PC-3 (cell line): ENCODE results near the gene NALCN. TPM values are rescaled to one million over a fixed set of nuclear protein-coding genes. Genes with fewer than 3 reads are reported as not detected.

Experiments used
- ATAC-seq: fragments of 200-7000 bp; cut with Tn5 transposase; 2 replicates; pipeline ENCODE4 v1.9.1; 2020; ENCODE audit warnings: mild to moderate bottlenecking, moderate library complexity
- BruUV-seq: library from RNA; stranded (reverse); fragments of 400-500 nt; replicated peaks from 2 replicates; lab custom pipeline; 2021; lab: Mats Ljungman, UMichigan
- CTCF ChIA-PET: fragments of 300-600 bp; sonication (Branson Sonifier 250); formaldehyde crosslinking; loops from one replicate; lab custom pipeline; 2022; ENCODE audit warnings: antibody characterized with exemption; lab: Charles Lee
- POLR2A ChIA-PET: fragments of 300-600 bp; sonication (Branson Sonifier 250); formaldehyde crosslinking; loops from one replicate; lab custom pipeline; 2022; ENCODE audit warnings: antibody characterized with exemption; ENCODE audit not compliant: unreplicated experiment; lab: Charles Lee
- DNase-seq: peaks from one replicate; pipeline ENCODE4 v3.0.0-alpha.2; 2015
- H2AFZ ChIP-seq: fragments of 300-600 bp; sonication (generic); 2 replicates; pipeline ENCODE4 v1.6.0; 2016; ENCODE audit warnings: antibody characterized with exemption, low read length
- H3F3A ChIP-seq: fragments of 300-600 bp; sonication (generic); one replicate; pipeline ENCODE4 v1.6.0; 2017; ENCODE audit warnings: antibody characterized with exemption, low read length, control low read depth, mild to moderate bottlenecking; ENCODE audit not compliant: unreplicated experiment
- H3K27ac ChIP-seq: fragments of 300-600 bp; sonication (generic); 2 replicates; pipeline ENCODE4 v1.5.1; 2016; ENCODE audit warnings: mild to moderate bottlenecking, low read length
- H3K27me3 ChIP-seq: fragments of 300-600 bp; sonication (generic); 2 replicates; pipeline ENCODE4 v1.6.1; 2016; ENCODE audit warnings: low read length, mixed read lengths
- H3K36me3 ChIP-seq: fragments of 300-600 bp; sonication (generic); 2 replicates; pipeline ENCODE4 v1.6.1; 2016; ENCODE audit warnings: low read depth, mixed run types, low read length, mixed read lengths
- H3K4me1 ChIP-seq: fragments of 300-600 bp; sonication (generic); 2 replicates; pipeline ENCODE4 v1.5.1; 2016; ENCODE audit warnings: low read length; ENCODE audit not compliant: insufficient read depth
- H3K4me2 ChIP-seq: fragments of 300-600 bp; sonication (generic); 2 replicates; pipeline ENCODE4 v1.6.0; 2016; ENCODE audit warnings: low read length
- H3K4me3 ChIP-seq: fragments of 300-600 bp; sonication (generic); 2 replicates; pipeline ENCODE4 v1.5.1; 2016; ENCODE audit warnings: mild to moderate bottlenecking, low read length, mixed read lengths
- H3K79me2 ChIP-seq: fragments of 300-600 bp; sonication (generic); 2 replicates; pipeline ENCODE4 v1.6.1; 2017; ENCODE audit warnings: low read length, mixed read lengths
- H3K9ac ChIP-seq: fragments of 300-600 bp; sonication (generic); 2 replicates; pipeline ENCODE4 v1.6.0; 2016; ENCODE audit warnings: mild to moderate bottlenecking, low read length
- H3K9me2 ChIP-seq: fragments of 300-600 bp; sonication (generic); replicated peaks from 2 replicates; pipeline ENCODE4 v1.6.1; 2016; ENCODE audit warnings: mixed run types, low read length, mixed read lengths
- H3K9me3 ChIP-seq: fragments of 300-600 bp; sonication (generic); 2 replicates; pipeline ENCODE4 v1.6.1; 2016; ENCODE audit warnings: low read length, mixed read lengths
- H4K20me1 ChIP-seq: fragments of 300-600 bp; sonication (generic); 2 replicates; pipeline ENCODE4 v1.6.1; 2016; ENCODE audit warnings: low read length, mixed read lengths
- CTCF ChIP-seq: fragments of 300-600 bp; sonication (generic); conservative IDR thresholded peaks from 2 replicates; pipeline ENCODE4 v1.5.1; 2017; ENCODE audit warnings: antibody characterized with exemption, low read depth, mild to moderate bottlenecking, low read length
- EZH2phosphoT487 ChIP-seq: fragments of 300-600 bp; sonication (generic); IDR thresholded peaks from 2 replicates; pipeline ENCODE4 v1.6.1; 2018; ENCODE audit warnings: mild to moderate bottlenecking, antibody characterized with exemption, low read length, borderline replicate concordance
- intact Hi-C: fragments of 100-400 bp; cut with micrococcal nuclease; formaldehyde crosslinking; loops from 2 replicates; pipeline ENCODE4 v1.9.0; 2023
- total RNA-seq: library from RNA; depleted of rRNA; stranded (reverse); fragments of >200 nt; gene quantifications from 2 replicates; pipeline ENCODE4 v1.2.3, GENCODE V29; 2014

NALCN gene
- total RNA-seq, 1 experiment from 2014 or later, result 11.8 TPM

- no peaks in the 10 kb centered on the region for H3K36me3 ChIP-seq
- H3K4me1 ChIP-seq, result no peaks in the 10 kb centered on the region
- no peaks in the 10 kb centered on the region for H4K20me1 ChIP-seq
- H3F3A ChIP-seq, result no peaks in the 10 kb centered on the region
- H3K4me2 ChIP-seq, result no peak overlapping the region
- H3K9me3 ChIP-seq, result no peaks in the 10 kb centered on the region
- intact Hi-C loops, result no loop called here
- POLR2A ChIA-PET, result no interaction called here
- ATAC-seq, result no peak
- H3K27ac ChIP-seq, result no peak overlapping the region
- no peak for TF ChIP-seq CTCF
- no peak overlapping the region for H3K4me3 ChIP-seq
- no peaks in the 10 kb centered on the region for H3K9me2 ChIP-seq
- BruUV-seq, result no TSS peak
- H2AFZ ChIP-seq, result no peak overlapping the region
- no peak for DNase-seq
- no peaks in the 10 kb centered on the region for H3K79me2 ChIP-seq
- no peaks in the 10 kb centered on the region for H3K27me3 ChIP-seq
- no peak overlapping the region for H3K9ac ChIP-seq
- CTCF ChIA-PET, result no interaction called here
Observed at GRCh38 chr13:101036546-101036945, 379.8 kb downstream of the NALCN start.

GRCh38 chr13:101035119-101035620 lies 381.1 kb downstream of the NALCN start:
- H3K79me2 ChIP-seq, result no peaks in the 10 kb centered on the region
- no TSS peak for BruUV-seq

More at GRCh38 chr13:101035119-101035620, 381.1 kb downstream of the NALCN start:
- no peaks in the 10 kb centered on the region for H3K9me2 ChIP-seq
- H3K27me3 ChIP-seq, result no peaks in the 10 kb centered on the region
- no peaks in the 10 kb centered on the region for H3K36me3 ChIP-seq
- no peaks in the 10 kb centered on the region for H4K20me1 ChIP-seq
- no peak for TF ChIP-seq EZH2phosphoT487
- TF ChIP-seq CTCF, result no peak
- no peaks in the 10 kb centered on the region for H3K4me1 ChIP-seq
- ATAC-seq (no peak), DNase-seq (no peak)
- ChIA-PET POLR2A (no interaction called here), CTCF (no interaction called here)
- H3K4me2 ChIP-seq, result no peak overlapping the region
- H2AFZ ChIP-seq, result no peak overlapping the region
- no peaks in the 10 kb centered on the region for H3F3A ChIP-seq
- intact Hi-C loops, result no loop called here
- no peaks in the 10 kb centered on the region for H3K9me3 ChIP-seq
- H3K4me3 ChIP-seq, result no peak overlapping the region
- no peak overlapping the region for H3K27ac ChIP-seq
- no peak overlapping the region for H3K9ac ChIP-seq
